Fibroblast of villous mesenchyme (primary cell): ENCODE data around the gene MAP3K13. TPM values are rescaled to one million over a fixed set of nuclear protein-coding genes. Genes with fewer than 3 reads are reported as not detected.

Experiments used
- DNase-seq: peaks from one replicate; pipeline ENCODE4 v3.0.0-alpha.2; 2010; ENCODE audit warnings: low read depth
- H3K4me3 ChIP-seq: 2 replicates; pipeline ENCODE4 v1.5.1; 2011; ENCODE audit warnings: low read depth, mild to moderate bottlenecking, low read length
- total RNA-seq: library from RNA; depleted of rRNA; stranded (reverse); fragments of >200 nt; gene quantifications from 2 replicates; pipeline ENCODE4 v1.2.3, GENCODE V29; 2012
- TF ChIP-seq, protein P1 (sequence below): IDR thresholded peaks from 2 replicates; pipeline ENCODE4 v1.5.1; 2012; ENCODE audit warnings: low read depth, mild to moderate bottlenecking, low read length; ENCODE audit not compliant: insufficient read depth

The MAP3K13 gene
- total RNA-seq, 1 donor: 22.9 TPM

DNA sequence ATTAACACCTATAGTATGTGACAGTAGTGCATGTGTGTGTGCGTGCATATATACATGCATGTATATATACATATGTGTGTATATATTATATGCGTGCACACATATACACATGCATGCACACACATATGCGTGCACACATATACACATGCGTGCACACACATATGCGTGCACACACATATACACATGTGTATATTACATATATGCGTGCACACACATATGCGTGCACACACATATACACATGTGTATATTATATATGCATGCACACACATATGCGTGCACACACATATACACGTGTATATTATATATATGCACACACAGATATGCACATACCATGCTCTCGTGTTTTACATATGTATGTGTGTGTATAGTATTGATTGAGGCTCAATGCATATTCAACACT lies 42.0 kb upstream of the MAP3K13 start:
- DNase-seq: no peak
- TF ChIP-seq, protein P1, sequence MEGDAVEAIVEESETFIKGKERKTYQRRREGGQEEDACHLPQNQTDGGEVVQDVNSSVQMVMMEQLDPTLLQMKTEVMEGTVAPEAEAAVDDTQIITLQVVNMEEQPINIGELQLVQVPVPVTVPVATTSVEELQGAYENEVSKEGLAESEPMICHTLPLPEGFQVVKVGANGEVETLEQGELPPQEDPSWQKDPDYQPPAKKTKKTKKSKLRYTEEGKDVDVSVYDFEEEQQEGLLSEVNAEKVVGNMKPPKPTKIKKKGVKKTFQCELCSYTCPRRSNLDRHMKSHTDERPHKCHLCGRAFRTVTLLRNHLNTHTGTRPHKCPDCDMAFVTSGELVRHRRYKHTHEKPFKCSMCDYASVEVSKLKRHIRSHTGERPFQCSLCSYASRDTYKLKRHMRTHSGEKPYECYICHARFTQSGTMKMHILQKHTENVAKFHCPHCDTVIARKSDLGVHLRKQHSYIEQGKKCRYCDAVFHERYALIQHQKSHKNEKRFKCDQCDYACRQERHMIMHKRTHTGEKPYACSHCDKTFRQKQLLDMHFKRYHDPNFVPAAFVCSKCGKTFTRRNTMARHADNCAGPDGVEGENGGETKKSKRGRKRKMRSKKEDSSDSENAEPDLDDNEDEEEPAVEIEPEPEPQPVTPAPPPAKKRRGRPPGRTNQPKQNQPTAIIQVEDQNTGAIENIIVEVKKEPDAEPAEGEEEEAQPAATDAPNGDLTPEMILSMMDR: no peak
- no peak overlapping the region for H3K4me3 ChIP-seq

DNA sequence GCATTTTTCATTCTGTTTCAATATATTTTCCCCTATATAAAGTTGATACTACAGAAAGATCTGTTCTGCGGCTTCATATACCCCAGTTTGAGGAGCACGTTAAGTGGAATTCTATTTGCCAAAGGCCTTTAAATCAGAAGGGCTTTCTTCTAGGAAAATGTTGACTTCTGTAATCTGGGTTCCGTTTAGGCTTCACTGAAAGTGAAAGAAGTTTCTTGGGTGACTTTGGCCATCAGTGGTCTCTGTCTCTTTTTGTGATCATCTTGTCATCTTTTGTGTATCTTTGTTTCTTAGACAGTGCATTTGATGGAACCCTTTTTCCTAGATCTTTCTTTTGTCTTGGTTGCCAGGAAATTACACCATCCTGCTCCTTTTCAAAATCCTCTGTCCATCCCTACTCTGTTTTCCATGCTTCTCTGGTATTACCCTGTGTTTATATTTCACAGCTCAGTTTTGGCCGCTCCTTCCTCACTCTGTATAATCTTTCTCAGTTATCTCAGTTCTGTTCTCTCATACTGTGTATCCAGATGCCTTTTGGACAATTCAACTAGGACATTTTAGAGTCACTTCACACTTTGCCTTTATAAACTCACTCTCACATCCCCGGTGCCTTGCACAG lies 40.7 kb upstream of the MAP3K13 start:
- TF ChIP-seq, protein P1: no peak
- no peak for DNase-seq
- H3K4me3 ChIP-seq: no peak overlapping the region

DNA sequence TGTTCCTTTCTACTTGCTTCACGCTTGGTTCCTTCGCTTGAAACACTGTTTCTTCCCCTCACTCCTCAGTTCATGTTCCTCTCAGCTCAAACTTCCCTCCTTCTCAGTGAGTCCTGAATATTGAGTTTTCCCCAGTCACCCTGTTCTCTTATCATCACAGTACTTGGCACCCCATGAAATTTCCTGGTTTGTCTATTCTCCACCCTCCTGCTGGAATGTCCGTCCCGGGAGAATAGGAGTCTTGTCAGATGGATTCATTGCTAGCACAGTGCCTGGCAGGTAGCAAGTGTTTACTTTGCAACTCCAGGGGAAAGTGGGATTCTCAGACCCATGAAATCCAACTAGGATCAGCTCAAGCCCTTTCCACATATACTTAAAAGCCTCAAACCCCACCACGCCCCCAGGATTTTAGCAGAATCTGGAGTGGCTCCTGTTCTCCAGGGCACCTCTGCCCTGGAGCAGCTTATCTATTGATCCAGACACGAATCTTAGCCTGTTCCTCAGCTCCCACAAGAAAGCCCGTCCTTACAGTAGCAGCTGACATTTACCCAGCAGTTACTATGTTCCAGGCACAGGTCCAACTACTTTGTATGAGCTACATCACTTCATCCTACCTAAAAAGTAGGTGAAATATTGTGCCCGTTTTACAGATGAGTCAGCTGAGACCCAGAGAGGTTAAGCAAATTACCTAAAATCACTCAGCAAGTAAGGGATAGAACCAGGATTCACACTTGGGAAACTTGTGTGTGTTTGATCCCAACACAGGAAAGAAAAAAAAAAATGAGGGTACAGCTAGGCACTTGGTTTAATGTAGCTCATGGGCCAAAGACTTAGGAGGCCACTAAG lies 36.8 kb upstream of the MAP3K13 start:
- no peak overlapping the region for H3K4me3 ChIP-seq
- DNase-seq: no peak
- TF ChIP-seq, protein P1: no peak

DNA sequence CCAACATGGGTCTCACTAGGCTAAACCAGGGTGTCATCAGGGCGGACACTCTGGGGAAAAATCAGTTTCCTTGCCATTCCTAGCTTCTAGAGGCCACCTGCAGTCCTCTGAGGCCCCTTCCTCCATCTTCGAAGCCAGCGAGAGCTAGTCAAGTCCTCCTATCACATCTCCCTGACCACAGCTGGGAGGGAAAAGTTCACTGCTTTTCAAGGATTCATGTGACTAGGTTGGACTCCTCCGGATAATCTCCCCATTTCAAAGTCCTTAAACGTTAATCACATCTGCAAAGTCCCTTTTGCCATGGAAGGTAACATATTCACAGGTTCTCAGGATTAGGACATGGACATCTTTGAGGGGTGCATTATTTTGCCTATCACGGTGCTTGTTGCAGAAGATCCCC lies 35.9 kb upstream of the MAP3K13 start:
- DNase-seq: no peak
- TF ChIP-seq, protein P1: no peak
- no peak overlapping the region for H3K4me3 ChIP-seq

DNA sequence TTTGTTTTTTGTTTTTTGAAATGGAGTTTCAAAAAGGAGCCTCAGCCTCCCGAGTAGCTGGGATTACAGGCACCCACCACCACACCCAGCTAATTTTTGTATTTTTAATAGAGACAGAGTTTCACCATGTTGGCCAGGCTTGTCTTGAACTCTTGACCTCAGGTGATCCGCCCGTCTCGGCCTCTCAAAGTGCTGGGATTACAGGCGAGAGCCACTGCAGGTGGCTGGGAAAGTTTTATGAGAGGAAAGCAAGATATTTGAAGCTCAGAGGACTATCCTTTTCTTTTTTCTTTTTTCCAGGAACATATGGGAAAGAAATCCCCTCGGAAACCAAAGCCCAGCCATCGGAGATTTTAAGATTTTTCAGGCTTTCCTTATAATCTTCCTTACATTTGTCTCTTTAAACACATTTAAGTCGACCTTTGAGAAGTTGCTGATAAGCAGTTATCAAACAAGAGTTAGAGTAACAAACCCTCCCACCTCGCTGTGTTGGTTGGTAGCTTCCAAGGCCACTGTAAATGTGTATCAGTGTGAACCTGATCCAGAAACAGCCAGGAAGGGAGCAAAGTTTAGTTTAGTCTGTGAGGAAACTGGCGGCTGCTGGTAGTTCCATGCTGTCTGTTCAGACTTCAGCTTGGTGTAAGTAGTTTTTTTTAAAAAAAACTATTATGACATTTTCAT lies 34.5 kb upstream of the MAP3K13 start:
- H3K4me3 ChIP-seq: no peak overlapping the region
- no peak for DNase-seq
- TF ChIP-seq, protein P1: no peak

DNA sequence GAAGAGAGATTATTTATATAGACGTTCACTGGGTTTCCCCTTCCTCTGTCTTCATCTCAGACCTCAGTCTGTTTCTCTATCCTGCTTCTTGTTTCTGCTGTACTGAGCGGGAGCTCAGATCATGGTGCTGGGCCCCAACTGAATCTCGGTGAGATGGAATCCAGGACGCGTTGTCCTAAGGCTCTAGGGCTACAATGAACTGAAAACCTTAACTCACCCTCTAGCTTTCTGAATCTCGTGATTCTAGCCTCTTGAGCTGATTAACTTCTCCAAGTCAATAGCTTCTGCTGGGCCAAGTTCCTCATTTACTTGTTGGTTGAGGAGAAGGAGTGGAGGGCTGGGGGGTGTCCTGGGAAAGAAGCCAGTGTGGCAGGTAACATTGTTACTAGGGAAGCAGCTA lies 32.7 kb upstream of the MAP3K13 start:
- no peak for DNase-seq
- TF ChIP-seq, protein P1: no peak
- H3K4me3 ChIP-seq: no peak overlapping the region
